ENCODE data around the gene BACH2.
"Not testable (repeated sequence)": the region's sequence is repeated elsewhere in the genome, so short reads cannot be mapped to it uniquely, and the experiment has no call there.

The BACH2 gene

GRCh38 chr6:90088009-90088408 lies 208.6 kb downstream of the BACH2 start:
- no peak for DNase-seq

GRCh38 chr6:90087106-90087833 lies 209.4 kb downstream of the BACH2 start:
- DNase-seq: no peak

GRCh38 chr6:90086517-90086916 lies 210.1 kb downstream of the BACH2 start:
- DNase-seq: no peak

GRCh38 chr6:90083891-90084290 lies 212.8 kb downstream of the BACH2 start:
- no peak for DNase-seq

- no peak for DNase-seq
Measured at GRCh38 chr6:90082847-90083246, 213.8 kb downstream of the BACH2 start.

- no peak for DNase-seq
Measured at GRCh38 chr6:90080876-90081481, 215.7 kb downstream of the BACH2 start.

- no peak for DNase-seq
Measured at GRCh38 chr6:90079560-90080490, 216.8 kb downstream of the BACH2 start.

- DNase-seq: no peak
Measured at GRCh38 chr6:90078513-90079289, 217.9 kb downstream of the BACH2 start.

GRCh38 chr6:90076511-90077415 lies 219.9 kb downstream of the BACH2 start:
- DNase-seq: no peak

GRCh38 chr6:90074161-90074850 lies 222.3 kb downstream of the BACH2 start:
- no peak for DNase-seq

GRCh38 chr6:90072935-90073464 lies 223.6 kb downstream of the BACH2 start:
- DNase-seq: no peak

- no peak for DNase-seq
Measured at GRCh38 chr6:90072501-90072900, 224.1 kb downstream of the BACH2 start.

- no peak for DNase-seq
Measured at GRCh38 chr6:90068703-90069523, 227.7 kb downstream of the BACH2 start.

GRCh38 chr6:90068264-90068663 lies 228.4 kb downstream of the BACH2 start:
- DNase-seq: no peak

GRCh38 chr6:90066697-90067096 lies 229.9 kb downstream of the BACH2 start:
- DNase-seq: no peak

GRCh38 chr6:90065173-90065572 lies 231.5 kb downstream of the BACH2 start:
- no peak for DNase-seq

- DNase-seq: no peak
Measured at GRCh38 chr6:90062667-90063066, 234.0 kb downstream of the BACH2 start.

GRCh38 chr6:90062051-90062450 lies 234.6 kb downstream of the BACH2 start:
- DNase-seq: no peak

GRCh38 chr6:90059178-90059577 lies 237.5 kb downstream of the BACH2 start:
- DNase-seq: not testable (repeated sequence)

- DNase-seq: not testable (repeated sequence)
Measured at GRCh38 chr6:90055924-90056323, 240.7 kb downstream of the BACH2 start.
